Sciatic nerve (tissue), 2 donors: ENCODE results near the gene MYOZ2. TPM values are rescaled to one million over a fixed set of nuclear protein-coding genes. Genes with fewer than 3 reads are reported as not detected.
"Not testable (repeated sequence)": the region's sequence is repeated elsewhere in the genome, so short reads cannot be mapped to it uniquely, and the experiment has no call there.

Source experiments
- ATAC-seq: fragments of 200-7000 bp; cut with Tn5 transposase; one replicate; pipeline ENCODE4 v1.9.1; 2020; ENCODE audit warnings: mild to moderate bottlenecking, moderate library complexity
- DNase-seq: peaks from one replicate; pipeline ENCODE4 v3.0.0-alpha.2; 2020; ENCODE audit warnings: low spot score
- intact Hi-C: fragments of 100-400 bp; cut with DNase I; formaldehyde crosslinking; loops from one replicate; pipeline ENCODE4 v1.14.2; 2022
- total RNA-seq: library from RNA; stranded (reverse); fragmentation: NEBNext Ultra II Directional; extraction: Animal tissue kit (Norgen Biotek cat#: 25700); gene quantifications from one replicate; pipeline ENCODE4 v1.2.1, GENCODE V29; 2021
- donor health status: DM: no; HTN: no; CAD: no.
- donor health status: DM: no; HTN: no; CAD: no.

The MYOZ2 gene
- total RNA-seq, 1 donor from 2014 or later: 0.62 TPM

- intact Hi-C loops: no loop called here
- DNase-seq (no peak), ATAC-seq (peak; percentile 68)
These were observed 18.4 kb upstream of the MYOZ2 start for GRCh38 chr4:119116925-119117900.

GRCh38 chr4:119118397-119118796, 17.2 kb upstream of the MYOZ2 start:
- DNase-seq: no peak
- ATAC-seq: peak; percentile 52
- intact Hi-C loops: no loop called here

DNA sequence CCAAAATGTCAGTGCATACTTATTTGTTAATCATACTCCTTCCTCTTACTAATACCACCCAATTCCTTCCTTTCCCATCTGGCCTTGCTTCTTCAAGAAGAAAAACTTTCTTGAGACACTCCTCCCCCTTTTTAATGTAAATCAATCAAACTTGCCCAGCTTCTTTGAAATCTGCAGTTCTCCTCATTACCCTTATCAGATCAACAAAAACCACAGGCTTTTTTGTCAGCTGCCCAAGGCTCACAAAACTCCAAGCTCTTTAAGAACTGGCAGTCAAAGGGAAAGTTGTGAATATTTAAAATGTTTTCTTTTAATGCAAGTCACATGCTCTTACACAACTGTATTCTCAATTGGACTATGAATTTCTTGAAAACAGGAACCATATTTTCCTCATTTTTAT, 11.3 kb upstream of the MYOZ2 start:
- intact Hi-C loops: no loop called here

GRCh38 chr4:119125931-119126330, 9.7 kb upstream of the MYOZ2 start:
- DNase-seq: no peak
- ATAC-seq: no peak
- intact Hi-C loops: no loop called here

More for the DNA sequence above, 11.3 kb upstream of the MYOZ2 start:
- DNase-seq (no peak), ATAC-seq (no peak)

DNA sequence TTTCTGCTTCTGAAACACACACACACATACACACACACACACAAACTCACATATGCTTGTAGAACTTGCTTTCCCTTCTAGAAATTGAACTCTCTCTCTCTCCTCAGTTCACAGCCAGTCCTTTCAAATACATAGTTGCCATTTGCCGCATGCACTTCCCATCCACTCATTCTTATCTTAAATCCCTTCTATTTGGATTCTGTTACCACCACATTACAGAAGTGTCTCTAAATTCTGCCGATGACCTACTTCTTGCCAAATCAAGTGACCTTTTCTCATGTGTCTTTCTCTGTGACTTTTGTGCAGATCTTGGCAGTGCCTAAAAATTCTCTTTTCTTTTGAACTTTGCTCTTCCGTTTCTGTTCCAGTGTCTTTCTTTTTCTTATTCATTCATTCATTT, 7.5 kb upstream of the MYOZ2 start:
- ATAC-seq: no peak
- intact Hi-C loops: no loop called here
- DNase-seq: no peak

GRCh38 chr4:119130365-119131065, 5.1 kb upstream of the MYOZ2 start:
- ATAC-seq (peak; percentile 93), DNase-seq (no peak)
- intact Hi-C loops: no loop called here

DNA sequence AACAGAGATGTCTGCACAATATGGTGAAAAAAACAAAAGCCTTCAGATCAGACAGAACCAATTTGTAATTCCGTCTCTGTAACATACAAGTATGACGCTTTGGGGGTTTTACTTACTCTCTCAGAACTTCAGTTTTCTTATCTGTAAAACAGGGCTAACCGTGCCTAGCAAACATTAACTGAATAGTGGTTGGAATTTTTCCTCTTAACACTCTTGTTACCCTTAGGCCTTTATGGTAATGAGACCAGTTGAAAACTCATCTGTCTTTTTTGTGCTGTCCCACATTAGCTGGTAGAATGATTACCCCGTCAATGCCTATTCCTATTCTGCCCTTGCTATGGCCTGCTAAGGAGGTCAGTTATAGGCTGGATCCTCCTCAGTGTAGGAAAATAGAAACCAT, 4.5 kb upstream of the MYOZ2 start:
- DNase-seq (no peak), ATAC-seq (no peak)
- intact Hi-C loops: no loop called here

DNA sequence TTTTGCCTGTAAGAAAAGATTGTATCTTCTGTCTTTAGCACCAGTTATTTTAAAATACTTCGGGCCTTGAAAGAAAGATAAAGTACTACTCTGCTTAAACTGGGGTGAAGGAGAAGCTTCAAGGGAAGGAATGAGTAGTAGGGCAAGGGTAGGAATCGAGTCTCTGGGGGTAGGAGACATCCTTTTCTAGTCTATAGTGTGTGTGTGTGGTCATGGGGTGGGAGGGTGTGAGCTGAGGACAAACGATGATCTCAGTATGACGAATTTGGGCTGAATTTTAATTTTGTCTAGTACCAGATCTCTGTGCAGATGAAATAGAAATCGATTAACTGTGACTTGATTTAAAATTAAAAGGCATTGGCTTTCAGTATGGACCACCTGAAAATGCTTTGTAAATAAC, 3.3 kb upstream of the MYOZ2 start:
- DNase-seq: no peak
- peak; percentile 33 for ATAC-seq
- intact Hi-C loops: no loop called here

GRCh38 chr4:119136546-119136945, 914 bp downstream of the MYOZ2 start:
- intact Hi-C loops: loop anchor here (2.0 kb wide), 1 partner anchor 38 kb away; no protein-coding TSS in a partner anchor
- no peak for ATAC-seq
- DNase-seq: no peak

GRCh38 chr4:119138046-119138445, 2.4 kb downstream of the MYOZ2 start:
- ATAC-seq (peak; percentile 63), DNase-seq (no peak)
- intact Hi-C loops: no loop called here

- no peak for DNase-seq
- intact Hi-C loops: no loop called here
- no peak for ATAC-seq
These were observed 3.7 kb downstream of the MYOZ2 start for GRCh38 chr4:119139311-119139710.

DNA sequence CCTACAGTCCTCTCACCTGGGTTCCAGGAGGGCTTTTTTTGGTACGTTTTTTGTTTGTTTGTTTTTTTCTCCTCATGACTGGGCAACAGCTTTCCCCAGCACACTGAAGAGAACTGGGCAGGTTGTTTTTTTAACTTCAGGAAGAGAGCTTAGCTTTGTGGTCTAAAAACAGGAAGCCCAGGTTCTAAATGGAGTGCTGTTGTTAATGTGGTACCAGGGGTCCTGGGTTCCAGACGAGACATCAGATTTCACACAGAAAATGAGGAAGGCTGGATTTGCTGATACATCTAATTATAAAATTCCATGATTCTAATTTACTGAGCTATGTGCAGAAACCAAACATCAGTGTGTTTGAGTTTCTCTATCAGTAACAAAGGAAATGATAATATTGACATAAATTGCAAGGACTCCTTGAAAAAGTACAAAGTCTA, 4.2 kb downstream of the MYOZ2 start:
- DNase-seq (no peak), ATAC-seq (peak; percentile 60)
- intact Hi-C loops: no loop called here

DNA sequence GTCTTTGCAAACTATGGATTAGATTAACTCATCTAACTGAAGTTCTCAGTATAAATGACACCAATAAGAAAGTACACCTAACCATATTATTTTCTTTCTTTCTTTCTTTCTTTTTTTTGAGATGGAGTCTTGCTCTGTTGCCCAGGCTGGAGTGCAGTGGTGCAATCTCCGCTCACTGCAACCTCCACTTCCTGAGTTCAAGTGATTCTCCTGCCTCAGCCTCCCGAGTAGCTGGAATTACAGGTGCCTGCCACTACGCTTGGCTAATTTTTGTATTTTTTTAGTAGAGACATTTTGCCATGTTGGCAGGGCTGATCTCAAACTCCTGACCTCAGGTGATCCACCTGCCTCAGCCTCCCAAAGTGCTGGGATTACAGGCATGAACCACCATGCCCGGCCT, 5.7 kb downstream of the MYOZ2 start:
- DNase-seq, intact Hi-C loops, ATAC-seq: not testable (repeated sequence)

GRCh38 chr4:119142833-119143232, 7.2 kb downstream of the MYOZ2 start:
- intact Hi-C loops: no loop called here
- DNase-seq (no peak), ATAC-seq (no peak)

DNA sequence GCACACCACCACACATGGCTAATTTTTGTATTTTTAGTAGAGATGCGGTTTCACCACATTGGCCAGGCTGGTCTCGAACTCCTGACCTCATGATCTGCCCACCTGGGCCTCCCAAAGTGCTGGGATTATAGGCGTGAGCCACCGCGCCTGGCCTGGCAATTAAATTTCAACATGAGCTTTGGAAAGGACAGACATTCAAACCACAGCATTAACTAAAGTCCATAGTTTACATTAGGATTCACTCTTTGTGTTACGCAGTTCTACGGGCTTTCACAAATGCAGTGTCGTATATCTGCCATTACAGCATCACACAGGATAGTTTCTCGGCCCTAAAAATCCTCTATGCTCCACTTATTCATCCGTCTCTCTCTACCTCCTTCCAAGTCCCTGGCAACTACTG, 7.7 kb downstream of the MYOZ2 start:
- DNase-seq, ATAC-seq, intact Hi-C loops: not testable (repeated sequence)

- peak; percentile 83 for ATAC-seq
- DNase-seq: no peak
- intact Hi-C loops: no loop called here
These were observed 13.5 kb downstream of the MYOZ2 start for GRCh38 chr4:119149110-119149509.

DNA sequence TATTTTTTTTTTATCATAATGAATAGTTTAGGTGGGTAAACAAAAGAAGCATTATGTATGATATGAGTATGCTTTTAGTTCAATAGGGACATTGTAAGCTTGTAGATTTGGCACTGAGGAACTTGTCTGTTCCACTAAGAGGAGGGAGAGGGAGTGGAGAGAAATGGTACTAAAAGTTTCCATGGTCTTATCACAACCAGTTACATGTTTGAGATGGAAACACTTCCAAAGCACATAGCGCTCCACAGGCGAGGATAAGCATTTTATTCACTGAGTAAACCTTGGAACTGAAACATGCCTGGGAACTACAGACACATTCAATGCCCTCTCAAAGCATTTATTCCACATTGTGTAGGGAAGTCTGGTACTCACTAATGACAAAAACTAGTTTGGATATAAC, 15.5 kb downstream of the MYOZ2 start:
- intact Hi-C loops: no loop called here
- ATAC-seq (peak; percentile 51), DNase-seq (no peak)

DNA sequence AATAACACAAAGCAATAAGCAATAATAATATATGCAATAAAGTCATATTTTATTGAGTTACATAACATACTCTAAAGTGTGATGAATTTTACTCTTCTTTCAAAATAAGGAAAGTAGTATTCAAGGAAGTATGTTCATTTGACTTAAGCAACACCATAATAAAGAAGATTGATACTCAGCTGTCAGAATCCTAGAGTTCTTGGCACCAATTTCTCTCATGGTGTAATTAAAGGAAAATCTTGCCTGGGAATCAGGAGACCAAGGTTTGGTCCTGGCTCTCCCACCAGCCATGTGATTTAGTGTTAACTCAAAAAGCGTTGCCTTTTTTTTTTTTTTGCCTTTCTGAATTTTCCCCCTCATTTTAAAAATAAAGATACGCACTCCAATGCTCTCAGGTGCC, 17.1 kb downstream of the MYOZ2 start:
- ATAC-seq (peak; percentile 28), DNase-seq (no peak)
- intact Hi-C loops: no loop called here

DNA sequence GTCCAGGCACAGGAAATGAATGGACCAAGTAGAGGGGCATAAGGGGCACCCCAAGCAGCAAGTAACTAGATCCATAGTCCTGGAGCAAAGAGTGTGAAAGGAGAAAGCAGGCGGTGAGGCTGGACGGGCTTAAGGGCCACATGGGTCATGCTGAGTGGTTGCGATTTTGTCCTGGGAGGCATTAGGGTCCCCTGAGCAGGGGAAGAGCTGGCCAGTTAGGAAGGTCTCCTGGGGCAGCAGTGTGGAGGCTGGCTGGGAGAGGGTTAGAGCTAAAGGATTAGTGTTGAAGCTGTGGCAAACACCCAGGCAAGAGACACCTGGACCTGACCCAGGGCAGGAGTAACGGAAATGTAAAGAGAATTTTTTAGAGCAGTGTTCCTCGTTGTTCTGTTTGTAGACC, 26.5 kb downstream of the MYOZ2 start:
- intact Hi-C loops: no loop called here
- ATAC-seq (no peak), DNase-seq (no peak)

GRCh38 chr4:119165767-119166166, 30.1 kb downstream of the MYOZ2 start:
- no peak for ATAC-seq
- no peak for DNase-seq
- intact Hi-C loops: no loop called here
